Putamen (tissue), 1 donor: ENCODE results near the gene JAG1.
A peak's percentile ranks its signal among the peaks of the same experiment; 100 is the strongest.

ENCODE experiments used
- DNase-seq: peaks from one replicate; pipeline ENCODE4 v3.0.0-alpha.2; 2016; ENCODE audit warnings: low spot score

The JAG1 gene

GRCh38 chr20:10673842-10674683 lies at the start of gene JAG1:
TSS of gene JAG1 (minus strand) at chr20:10673999. CDS start at chr20:10673530, 469 bp downstream.
- peak; percentile 92 for DNase-seq

GRCh38 chr20:10721976-10722375 lies 48.2 kb upstream of the JAG1 start:
- DNase-seq, result no peak

- no peak for DNase-seq
Observed at GRCh38 chr20:10721137-10721896, 47.5 kb upstream of the JAG1 start.

- no peak for DNase-seq
Observed at GRCh38 chr20:10720565-10720964, 46.8 kb upstream of the JAG1 start.

- no peak for DNase-seq
Observed at GRCh38 chr20:10719740-10720385, 46.1 kb upstream of the JAG1 start.

GRCh38 chr20:10718661-10719060 lies 44.9 kb upstream of the JAG1 start:
- no peak for DNase-seq

GRCh38 chr20:10716855-10717254 lies 43.1 kb upstream of the JAG1 start:
- DNase-seq, result no peak

- no peak for DNase-seq
Observed at GRCh38 chr20:10715035-10715434, 41.2 kb upstream of the JAG1 start.

- no peak for DNase-seq
Observed at GRCh38 chr20:10714236-10714975, 40.6 kb upstream of the JAG1 start.

- DNase-seq, result no peak
Observed at GRCh38 chr20:10713161-10713560, 39.4 kb upstream of the JAG1 start.

GRCh38 chr20:10711903-10712451 lies 38.2 kb upstream of the JAG1 start:
- DNase-seq, result no peak

GRCh38 chr20:10710991-10711775 lies 37.4 kb upstream of the JAG1 start:
- no peak for DNase-seq

GRCh38 chr20:10709916-10710315 lies 36.1 kb upstream of the JAG1 start:
- DNase-seq, result no peak

GRCh38 chr20:10708351-10709185 lies 34.8 kb upstream of the JAG1 start:
- no peak for DNase-seq

- DNase-seq, result no peak
Observed at GRCh38 chr20:10707791-10708190, 34.0 kb upstream of the JAG1 start.

- no peak for DNase-seq
Observed at GRCh38 chr20:10707068-10707467, 33.3 kb upstream of the JAG1 start.

- DNase-seq, result no peak
Observed at GRCh38 chr20:10706460-10706811, 32.6 kb upstream of the JAG1 start.

GRCh38 chr20:10705801-10706459 lies 32.1 kb upstream of the JAG1 start:
- DNase-seq, result no peak

GRCh38 chr20:10701607-10702006 lies 27.8 kb upstream of the JAG1 start:
- no peak for DNase-seq

GRCh38 chr20:10699941-10700340 lies 26.1 kb upstream of the JAG1 start:
- DNase-seq, result no peak
